Measurements from ENCODE around the gene USP21.

USP21 gene

DNA sequence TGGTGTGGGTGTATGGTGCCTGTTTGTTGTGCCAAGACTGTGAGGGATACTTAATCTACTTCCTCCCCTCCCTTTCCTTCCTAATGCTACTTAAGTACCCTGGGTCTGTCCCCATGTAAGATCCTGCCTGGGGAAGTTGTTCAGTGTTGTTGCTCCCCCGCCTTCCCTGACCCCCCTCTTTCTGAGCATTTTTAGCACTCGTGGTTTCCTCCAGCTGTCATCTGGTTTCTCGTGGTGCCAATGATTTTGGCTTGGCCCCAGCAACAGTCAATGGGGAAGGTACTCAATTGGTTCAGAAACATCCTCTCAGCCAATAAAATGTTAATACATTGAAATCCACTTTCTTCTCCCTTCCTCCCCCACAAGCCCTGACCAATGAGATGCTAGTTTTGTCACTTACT lies 26.0 kb downstream of the USP21 start:
- Histone ChIP-seq H3F3A (ENCODE audit: control insufficient read depth, insufficient read depth) (peaks cover 15% of the 10 kb centered on the region), H3K9me2 (replicated peaks; ENCODE audit: control insufficient read depth, low read length) (no peaks in the 10 kb centered on the region), H3K36me3 (ENCODE audit: control insufficient read depth, low read length) (no peaks in the 10 kb centered on the region), H3K9me3 (ENCODE audit: control insufficient read depth, insufficient read depth, low read length) (no peaks in the 10 kb centered on the region), H3K79me2 (ENCODE audit: control insufficient read depth, low read length) (no peaks in the 10 kb centered on the region), H3K4me1 (ENCODE audit: control insufficient read depth, low read length) (peaks cover 48% of the 10 kb centered on the region), H4K20me1 (ENCODE audit: control insufficient read depth, insufficient read depth, low read depth, low read length) (no peaks in the 10 kb centered on the region), H3K4me2 (ENCODE audit: low read length) (peak overlapping the region; percentile 69), H3K27me3 (ENCODE audit: control insufficient read depth, low read length) (no peaks in the 10 kb centered on the region), H3K4me3 (ENCODE audit: low read length) (peak overlapping the region; percentile 57), H3K27ac (ENCODE audit: low read depth, low read length) (peak overlapping the region; percentile 84)
- TF ChIP-seq, protein P1, sequence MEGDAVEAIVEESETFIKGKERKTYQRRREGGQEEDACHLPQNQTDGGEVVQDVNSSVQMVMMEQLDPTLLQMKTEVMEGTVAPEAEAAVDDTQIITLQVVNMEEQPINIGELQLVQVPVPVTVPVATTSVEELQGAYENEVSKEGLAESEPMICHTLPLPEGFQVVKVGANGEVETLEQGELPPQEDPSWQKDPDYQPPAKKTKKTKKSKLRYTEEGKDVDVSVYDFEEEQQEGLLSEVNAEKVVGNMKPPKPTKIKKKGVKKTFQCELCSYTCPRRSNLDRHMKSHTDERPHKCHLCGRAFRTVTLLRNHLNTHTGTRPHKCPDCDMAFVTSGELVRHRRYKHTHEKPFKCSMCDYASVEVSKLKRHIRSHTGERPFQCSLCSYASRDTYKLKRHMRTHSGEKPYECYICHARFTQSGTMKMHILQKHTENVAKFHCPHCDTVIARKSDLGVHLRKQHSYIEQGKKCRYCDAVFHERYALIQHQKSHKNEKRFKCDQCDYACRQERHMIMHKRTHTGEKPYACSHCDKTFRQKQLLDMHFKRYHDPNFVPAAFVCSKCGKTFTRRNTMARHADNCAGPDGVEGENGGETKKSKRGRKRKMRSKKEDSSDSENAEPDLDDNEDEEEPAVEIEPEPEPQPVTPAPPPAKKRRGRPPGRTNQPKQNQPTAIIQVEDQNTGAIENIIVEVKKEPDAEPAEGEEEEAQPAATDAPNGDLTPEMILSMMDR (IDR thresholded peaks at IDR 0.05; ENCODE audit: low read depth, low read length, poor library complexity, severe bottlenecking) = no peak
- no peak for TF ChIP-seq EZH2phosphoT487 (IDR thresholded peaks at IDR 0.05; ENCODE audit: borderline replicate concordance, low read length)

DNA sequence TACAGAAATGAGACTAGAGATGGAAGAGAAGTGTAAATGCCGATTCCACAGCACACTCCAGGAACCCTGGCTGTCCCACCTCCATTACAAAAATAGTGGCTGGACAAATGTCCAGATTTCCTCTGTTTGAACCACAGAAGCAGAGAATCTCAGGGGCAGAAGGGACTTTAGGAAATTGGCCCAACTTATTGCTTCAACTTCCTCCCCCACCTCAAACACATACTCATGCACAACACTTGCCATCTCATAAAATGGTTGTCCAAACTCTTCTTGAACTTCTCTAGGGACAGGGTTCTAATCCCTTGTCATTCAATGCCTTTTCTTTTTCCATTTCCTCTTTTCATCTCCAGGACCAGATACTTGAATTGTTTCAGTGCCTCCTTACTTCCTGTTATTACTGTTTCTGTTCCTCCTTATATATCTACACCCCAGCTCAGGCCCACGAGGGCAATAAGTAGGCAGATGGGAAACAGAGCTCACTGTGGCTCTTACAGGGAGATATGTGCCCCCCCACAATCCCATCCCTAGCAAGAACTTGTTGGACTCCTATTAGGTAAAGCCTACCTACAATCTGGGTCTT lies 26.5 kb downstream of the USP21 start:
- peak overlapping the region; percentile 57 for H3K4me3 ChIP-seq (ENCODE audit: low read length)
- TF ChIP-seq, protein P1 (IDR thresholded peaks at IDR 0.05; ENCODE audit: low read depth, low read length, poor library complexity, severe bottlenecking) = no peak
- no peak for TF ChIP-seq EZH2phosphoT487 (IDR thresholded peaks at IDR 0.05; ENCODE audit: borderline replicate concordance, low read length)
- H3K79me2 ChIP-seq (ENCODE audit: control insufficient read depth, low read length) = no peaks in the 10 kb centered on the region

DNA sequence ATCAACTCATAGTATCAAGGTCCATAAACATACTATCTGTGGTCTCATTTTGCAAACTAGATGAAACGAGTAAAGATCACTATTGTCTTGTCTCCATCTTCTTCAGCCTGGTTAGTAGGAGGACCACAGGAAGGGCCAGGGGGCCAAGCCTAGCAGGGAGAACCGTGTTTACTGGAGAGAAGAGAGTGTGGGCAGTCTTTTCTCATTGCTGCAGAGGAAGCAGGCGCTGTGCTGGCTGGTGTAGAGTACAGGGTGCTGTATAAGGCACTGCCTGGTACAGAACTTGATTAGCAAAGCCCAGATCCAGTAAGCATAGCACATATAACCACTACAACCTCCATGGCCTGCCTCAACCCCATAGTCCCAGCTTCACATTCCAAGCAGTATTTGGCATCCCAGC lies 28.0 kb downstream of the USP21 start:
- Histone ChIP-seq H3F3A (ENCODE audit: control insufficient read depth, insufficient read depth) (peaks cover 15% of the 10 kb centered on the region), H3K9me2 (replicated peaks; ENCODE audit: control insufficient read depth, low read length) (no peaks in the 10 kb centered on the region), H3K79me2 (ENCODE audit: control insufficient read depth, low read length) (no peaks in the 10 kb centered on the region), H3K4me3 (ENCODE audit: low read length) (no peak overlapping the region), H3K4me2 (ENCODE audit: low read length) (no peak overlapping the region), H3K36me3 (ENCODE audit: control insufficient read depth, low read length) (no peaks in the 10 kb centered on the region), H4K20me1 (ENCODE audit: control insufficient read depth, insufficient read depth, low read depth, low read length) (no peaks in the 10 kb centered on the region), H3K27ac (ENCODE audit: low read depth, low read length) (no peak overlapping the region), H3K9me3 (ENCODE audit: control insufficient read depth, insufficient read depth, low read length) (no peaks in the 10 kb centered on the region), H3K27me3 (ENCODE audit: control insufficient read depth, low read length) (no peaks in the 10 kb centered on the region), H3K4me1 (ENCODE audit: control insufficient read depth, low read length) (peaks cover 46% of the 10 kb centered on the region)
- TF ChIP-seq, protein P1 (IDR thresholded peaks at IDR 0.05; ENCODE audit: low read depth, low read length, poor library complexity, severe bottlenecking) = no peak
- no peak for TF ChIP-seq EZH2phosphoT487 (IDR thresholded peaks at IDR 0.05; ENCODE audit: borderline replicate concordance, low read length)

More for the DNA sequence above, 26.5 kb downstream of the USP21 start:
- Histone ChIP-seq H3K36me3 (ENCODE audit: control insufficient read depth, low read length) (no peaks in the 10 kb centered on the region), H3F3A (ENCODE audit: control insufficient read depth, insufficient read depth) (peaks cover 15% of the 10 kb centered on the region), H4K20me1 (ENCODE audit: control insufficient read depth, insufficient read depth, low read depth, low read length) (no peaks in the 10 kb centered on the region), H3K4me1 (ENCODE audit: control insufficient read depth, low read length) (peaks cover 48% of the 10 kb centered on the region), H3K4me2 (ENCODE audit: low read length) (peak overlapping the region; percentile 69), H3K9me3 (ENCODE audit: control insufficient read depth, insufficient read depth, low read length) (no peaks in the 10 kb centered on the region), H3K27ac (ENCODE audit: low read depth, low read length) (peak overlapping the region; percentile 84), H3K9me2 (replicated peaks; ENCODE audit: control insufficient read depth, low read length) (no peaks in the 10 kb centered on the region), H3K27me3 (ENCODE audit: control insufficient read depth, low read length) (no peaks in the 10 kb centered on the region)
